Head of caudate nucleus (tissue), 42 donors: ENCODE measurements around the gene ITGB1.
"Not testable (repeated sequence)": the region's sequence is repeated elsewhere in the genome, so short reads cannot be mapped to it uniquely, and the experiment has no call there.

Experiments
- DNase-seq, 42 donors: peaks; one replicate each; pipeline versions ENCODE4 v3.0.0 to v3.0.0-alpha.2; 2020 to 2021; ENCODE audit warnings: mixed read lengths in 7 of 42
- intact Hi-C: fragments of 100-400 bp; cut with DNase I; formaldehyde crosslinking; loops from one replicate; pipeline ENCODE4 v1.15.0; 2022

ITGB1 gene

GRCh38 chr10:32981760-32982159 lies 23.7 kb upstream of the ITGB1 start:
- intact Hi-C loops = no loop called here
- DNase-seq = no peak

- intact Hi-C loops = no loop called here
These were observed 22.8 kb upstream of the ITGB1 start for GRCh38 chr10:32980558-32981468.

GRCh38 chr10:32980242-32980557 lies 22.2 kb upstream of the ITGB1 start:
- intact Hi-C loops = no loop called here
- DNase-seq = no peak

More at GRCh38 chr10:32980558-32981468, 22.8 kb upstream of the ITGB1 start:
- peak; percentile 78 to 97 (median 88) for DNase-seq

GRCh38 chr10:32979719-32980118 lies 21.7 kb upstream of the ITGB1 start:
- intact Hi-C loops, DNase-seq: not testable (repeated sequence)

GRCh38 chr10:32979041-32979440 lies 21.0 kb upstream of the ITGB1 start:
- no peak for DNase-seq
- intact Hi-C loops = no loop called here

GRCh38 chr10:32977846-32978809 lies 20.1 kb upstream of the ITGB1 start:
- DNase-seq, intact Hi-C loops: not testable (repeated sequence)

- no peak for DNase-seq
- intact Hi-C loops = no loop called here
These were observed 18.3 kb upstream of the ITGB1 start for GRCh38 chr10:32976338-32976737.

- intact Hi-C loops = no loop called here
- DNase-seq = no peak
These were observed 14.9 kb upstream of the ITGB1 start for GRCh38 chr10:32972929-32973328.

- DNase-seq = no peak
- intact Hi-C loops = no loop called here
These were observed 14.4 kb upstream of the ITGB1 start for GRCh38 chr10:32972460-32972859.

- intact Hi-C loops = no loop called here
- DNase-seq = no peak
These were observed 13.6 kb upstream of the ITGB1 start for GRCh38 chr10:32971536-32972091.

GRCh38 chr10:32970910-32971309 lies 12.9 kb upstream of the ITGB1 start:
- intact Hi-C loops = no loop called here
- DNase-seq = no peak

GRCh38 chr10:32964270-32964669 lies 6.2 kb upstream of the ITGB1 start:
- intact Hi-C loops = no loop called here
- DNase-seq = no peak

GRCh38 chr10:32963096-32963495 lies 5.1 kb upstream of the ITGB1 start:
- DNase-seq = no peak
- intact Hi-C loops = no loop called here

GRCh38 chr10:32962521-32962920 lies 4.5 kb upstream of the ITGB1 start:
- intact Hi-C loops = no loop called here
- DNase-seq = no peak

GRCh38 chr10:32961895-32962369 lies 3.9 kb upstream of the ITGB1 start:
- DNase-seq = no peak

GRCh38 chr10:32961343-32961894 lies 3.4 kb upstream of the ITGB1 start:
- intact Hi-C loops = no loop called here
- no peak for DNase-seq

More at GRCh38 chr10:32961895-32962369, 3.9 kb upstream of the ITGB1 start:
- intact Hi-C loops = no loop called here

- intact Hi-C loops = no loop called here
- no peak for DNase-seq
These were observed 2.0 kb upstream of the ITGB1 start for GRCh38 chr10:32960022-32960421.

- intact Hi-C loops = no loop called here
These were observed 1.2 kb upstream of the ITGB1 start for GRCh38 chr10:32959006-32959920.

More at GRCh38 chr10:32959006-32959920, 1.2 kb upstream of the ITGB1 start:
- no peak for DNase-seq
